ENCODE data around the gene RELT. TPM values are rescaled to one million over a fixed set of nuclear protein-coding genes. Genes with fewer than 3 reads are reported as not detected.

The RELT gene
- total RNA-seq, 2 experiments from 2014 or later, result 21.5 to 30.8 TPM

- H3K4me2 ChIP-seq (ENCODE audit: low read length), result no peak overlapping the region
- H3K36me3 ChIP-seq (ENCODE audit: insufficient read depth, low read length), result no peaks in the 10 kb centered on the region
- H4K20me1 ChIP-seq (ENCODE audit: insufficient read depth, low read length), result no peaks in the 10 kb centered on the region
- H2AFZ ChIP-seq (ENCODE audit: low read length), result no peak overlapping the region
- no peak overlapping the region for H3K4me3 ChIP-seq (ENCODE audit: low read depth, low read length, poor library complexity, severe bottlenecking)
- H3K79me2 ChIP-seq (ENCODE audit: insufficient read depth, low read depth, low read length), result no peaks in the 10 kb centered on the region
- no TSS peak for BruUV-seq (replicated peaks)
- no peaks in the 10 kb centered on the region for H3K9me2 ChIP-seq (ENCODE audit: insufficient read depth, low read length)
- ChIA-PET POLR2A (no interaction called here), CTCF (ENCODE audit: unreplicated experiment) (no interaction called here)
- H3K4me1 ChIP-seq (ENCODE audit: insufficient read depth, low read length, poor library complexity, severe bottlenecking), result peaks cover 9% of the 10 kb centered on the region
- H3K9me3 ChIP-seq (ENCODE audit: low read length), result no peaks in the 10 kb centered on the region
- no peak overlapping the region for H3K27ac ChIP-seq (ENCODE audit: low read depth, low read length, poor library complexity, severe bottlenecking)
- DNase-seq (ENCODE audit: low spot score), result no peak
- intact Hi-C loops (cut with micrococcal nuclease; ENCODE audit: unreplicated experiment), result no loop called here
- TF ChIP-seq EZH2phosphoT487 (IDR thresholded peaks at IDR 0.05; ENCODE audit: borderline replicate concordance, low read depth, low read length) (no peak), CTCF (conservative IDR thresholded peaks at IDR 0.05; ENCODE audit: low read length) (no peak)
Observed at GRCh38 chr11:73333173-73333572, 43.0 kb upstream of the RELT start.

- Histone ChIP-seq H3K79me2 (ENCODE audit: insufficient read depth, low read depth, low read length) (no peaks in the 10 kb centered on the region), H3K9me3 (ENCODE audit: low read length) (no peaks in the 10 kb centered on the region), H3K4me3 (ENCODE audit: low read depth, low read length, poor library complexity, severe bottlenecking) (no peak overlapping the region), H3K9me2 (ENCODE audit: insufficient read depth, low read length) (no peaks in the 10 kb centered on the region), H3K27ac (ENCODE audit: low read depth, low read length, poor library complexity, severe bottlenecking) (no peak overlapping the region), H4K20me1 (ENCODE audit: insufficient read depth, low read length) (no peaks in the 10 kb centered on the region), H2AFZ (ENCODE audit: low read length) (no peak overlapping the region), H3K4me1 (ENCODE audit: insufficient read depth, low read length, poor library complexity, severe bottlenecking) (peaks cover 11% of the 10 kb centered on the region), H3K36me3 (ENCODE audit: insufficient read depth, low read length) (no peaks in the 10 kb centered on the region), H3K4me2 (ENCODE audit: low read length) (no peak overlapping the region)
- ChIA-PET POLR2A (interaction anchor here (0.6 kb wide), 1 partner anchor 26 kb away, joined by 4 read pairs; no protein-coding TSS in a partner anchor), CTCF (ENCODE audit: unreplicated experiment) (interaction anchor here (0.7 kb wide), 1 partner anchor 24 kb away, joined by 3 read pairs; no protein-coding TSS in a partner anchor)
- TF ChIP-seq EZH2phosphoT487 (IDR thresholded peaks at IDR 0.05; ENCODE audit: borderline replicate concordance, low read depth, low read length), result no peak
- no peak for TF ChIP-seq CTCF (conservative IDR thresholded peaks at IDR 0.05; ENCODE audit: low read length)
- intact Hi-C loops (cut with micrococcal nuclease; ENCODE audit: unreplicated experiment), result no loop called here
- no TSS peak for BruUV-seq (replicated peaks)
- DNase-seq (ENCODE audit: low spot score), result no peak
Observed at GRCh38 chr11:73333640-73334383, 42.4 kb upstream of the RELT start.
